Astrocyte of the spinal cord (primary cell): ENCODE results near the gene ZNF8.
"Not testable (repeated sequence)": the region's sequence is repeated elsewhere in the genome, so short reads cannot be mapped to it uniquely, and the experiment has no call there.

ENCODE experiments used
- DNase-seq: peaks from one replicate; pipeline ENCODE4 v3.0.0; 2011; ENCODE audit warnings: low read depth, low spot score
- H3K4me3 ChIP-seq: 2 replicates; pipeline ENCODE4 v1.5.1; 2011; ENCODE audit warnings: low read depth, mild to moderate bottlenecking, low read length, moderate library complexity
- CTCF ChIP-seq: IDR thresholded peaks from 2 replicates; pipeline ENCODE4 v1.5.1; 2012; ENCODE audit warnings: low read depth, mild to moderate bottlenecking, low read length, inconsistent platforms
- in situ Hi-C: cut with HindIII; loops from 2 replicates; pipeline ENCODE4 v1.10.0; 2017; ENCODE audit warnings: low sequenced_read_pairs

ZNF8 gene

GRCh38 chr19:58278541-58279041 is at the start of gene ZNF8:
Gene ZNF8, plus strand, starts transcription at chr19:58278955. Its CDS starts 127 bp downstream, at chr19:58279082.
- peak within 1 kb of the TSS; percentile 97 for H3K4me3 ChIP-seq
- in situ Hi-C loops: no loop called here
- TF ChIP-seq CTCF: peak; percentile 13
- DNase-seq: peak; percentile 99

- peak; percentile 53 for TF ChIP-seq CTCF
- peak overlapping the region; percentile 84 for H3K4me3 ChIP-seq
- in situ Hi-C loops: no loop called here
- DNase-seq: peak; percentile 15
Measured at GRCh38 chr19:58229255-58229639, 49.5 kb upstream of the ZNF8 start.

DNA sequence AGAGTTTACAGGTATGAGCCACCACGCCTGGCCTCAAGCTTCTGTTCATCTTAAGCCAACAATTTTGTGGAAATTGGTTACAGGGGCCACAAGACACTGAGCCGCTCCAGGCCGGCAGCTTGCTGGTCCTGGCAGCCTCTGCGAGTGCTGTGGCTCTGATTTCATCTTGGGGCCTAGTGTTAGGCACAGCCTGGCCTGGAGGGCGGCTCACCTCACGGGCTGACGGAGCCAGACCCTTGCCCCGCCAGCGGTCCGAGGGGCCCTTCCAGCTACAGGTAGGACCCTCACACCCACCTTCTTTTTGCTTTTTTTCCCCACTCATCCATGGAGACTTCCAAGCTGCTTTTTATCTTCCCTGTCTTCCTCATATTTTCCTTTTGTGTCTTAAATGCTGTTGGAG is 41.4 kb upstream of the ZNF8 start:
- no peak overlapping the region for H3K4me3 ChIP-seq
- DNase-seq: no peak
- no peak for TF ChIP-seq CTCF
- in situ Hi-C loops: no loop called here

DNA sequence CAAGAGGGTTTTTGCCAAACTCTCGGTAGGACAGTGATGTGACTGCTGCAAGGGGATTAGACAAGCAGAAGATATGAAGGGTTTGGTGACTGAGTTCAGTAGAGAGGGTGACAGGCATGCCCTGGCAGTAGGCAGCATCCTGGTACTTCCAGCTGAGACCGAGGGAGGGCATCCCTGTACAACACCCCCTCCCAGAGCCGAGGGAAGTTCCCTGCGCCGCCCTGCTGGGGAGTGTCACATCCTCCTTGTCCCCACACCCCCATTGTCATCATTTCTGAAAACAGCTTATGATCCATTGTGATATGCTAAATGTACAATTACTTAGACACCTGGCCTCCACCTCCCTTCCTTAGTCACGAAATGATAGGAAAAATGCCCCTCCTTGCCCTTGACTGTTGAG is 35.4 kb upstream of the ZNF8 start:
- in situ Hi-C loops: no loop called here
- no peak for DNase-seq
- H3K4me3 ChIP-seq: no peak overlapping the region
- TF ChIP-seq CTCF: no peak

- H3K4me3 ChIP-seq: no peak overlapping the region
- no peak for TF ChIP-seq CTCF
- DNase-seq: no peak
- in situ Hi-C loops: no loop called here
Measured at GRCh38 chr19:58248886-58249285, 29.9 kb upstream of the ZNF8 start.

- no peak for TF ChIP-seq CTCF
- in situ Hi-C loops: no loop called here
- peak; percentile 42 for DNase-seq
- no peak overlapping the region for H3K4me3 ChIP-seq
Measured at GRCh38 chr19:58252102-58252685, 26.6 kb upstream of the ZNF8 start.

- in situ Hi-C loops, H3K4me3 ChIP-seq, DNase-seq: not testable (repeated sequence)
Measured at GRCh38 chr19:58258259-58258658, 20.5 kb upstream of the ZNF8 start.
